Measurements from ENCODE around the gene CACNA2D2.
A peak's percentile ranks its signal among the peaks of the same experiment; 100 is the strongest.

DNA sequence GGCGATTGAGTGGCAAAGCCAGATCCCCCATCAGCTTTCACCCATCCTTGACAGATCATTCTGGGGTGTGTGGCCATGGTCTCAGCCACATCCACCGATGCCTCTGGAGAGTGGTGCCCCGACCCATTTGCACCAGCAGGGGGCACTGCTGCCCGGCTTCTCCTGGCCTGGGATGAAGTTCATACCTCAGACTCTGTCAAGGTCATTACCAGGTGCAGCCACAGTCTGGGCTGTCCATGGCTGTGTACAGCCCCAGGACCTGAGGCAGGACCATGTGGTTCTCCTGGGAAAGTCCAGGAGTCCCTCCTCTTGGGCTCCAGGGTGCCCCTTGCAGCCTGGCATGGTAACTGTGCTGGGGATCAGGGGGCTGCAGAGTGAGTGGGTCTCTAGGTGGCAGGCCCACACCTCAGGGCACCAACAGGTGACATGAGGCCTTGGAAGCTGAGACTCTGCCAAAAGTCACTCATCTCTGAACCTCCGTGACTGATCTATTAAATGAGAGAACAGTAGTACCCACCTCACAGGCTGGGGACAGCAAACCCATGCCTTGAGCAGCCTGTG, 67.2 kb downstream of the CACNA2D2 start:
- TF ChIP-seq POLR2A (IDR thresholded peaks at IDR 0.05) = no peak
- TF ChIP-seq, protein P1, sequence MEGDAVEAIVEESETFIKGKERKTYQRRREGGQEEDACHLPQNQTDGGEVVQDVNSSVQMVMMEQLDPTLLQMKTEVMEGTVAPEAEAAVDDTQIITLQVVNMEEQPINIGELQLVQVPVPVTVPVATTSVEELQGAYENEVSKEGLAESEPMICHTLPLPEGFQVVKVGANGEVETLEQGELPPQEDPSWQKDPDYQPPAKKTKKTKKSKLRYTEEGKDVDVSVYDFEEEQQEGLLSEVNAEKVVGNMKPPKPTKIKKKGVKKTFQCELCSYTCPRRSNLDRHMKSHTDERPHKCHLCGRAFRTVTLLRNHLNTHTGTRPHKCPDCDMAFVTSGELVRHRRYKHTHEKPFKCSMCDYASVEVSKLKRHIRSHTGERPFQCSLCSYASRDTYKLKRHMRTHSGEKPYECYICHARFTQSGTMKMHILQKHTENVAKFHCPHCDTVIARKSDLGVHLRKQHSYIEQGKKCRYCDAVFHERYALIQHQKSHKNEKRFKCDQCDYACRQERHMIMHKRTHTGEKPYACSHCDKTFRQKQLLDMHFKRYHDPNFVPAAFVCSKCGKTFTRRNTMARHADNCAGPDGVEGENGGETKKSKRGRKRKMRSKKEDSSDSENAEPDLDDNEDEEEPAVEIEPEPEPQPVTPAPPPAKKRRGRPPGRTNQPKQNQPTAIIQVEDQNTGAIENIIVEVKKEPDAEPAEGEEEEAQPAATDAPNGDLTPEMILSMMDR (IDR thresholded peaks at IDR 0.05) = peak; percentile 78 to 92 (median 87)

Measured in body of pancreas (tissue), 4 donors.